ENCODE data around the gene LRRC8D.

DNA sequence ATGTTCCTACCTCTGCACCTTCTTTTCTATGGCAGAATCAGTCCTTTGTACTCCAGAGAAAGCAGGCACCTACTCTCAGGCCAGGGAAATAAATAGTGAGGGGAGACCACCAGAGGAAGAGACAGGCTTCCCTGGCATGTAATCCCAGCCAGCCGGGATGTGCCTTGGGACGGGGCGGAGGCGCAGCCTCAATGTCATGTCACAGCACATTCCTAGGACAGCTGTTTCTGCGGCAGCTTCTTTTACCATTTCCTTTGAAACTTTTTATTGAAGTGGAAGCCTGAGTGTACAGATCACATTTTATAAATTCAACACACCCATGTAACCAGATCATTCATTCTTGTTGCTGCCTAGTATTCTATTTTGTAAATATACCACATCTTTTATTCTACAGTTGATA, 106.2 kb downstream of the LRRC8D start:
- TF ChIP-seq SMAD1 (IDR thresholded peaks at IDR 0.05; ENCODE audit: low read depth, low read length, partially characterized antibody) (no peak), NFATC3 (IDR thresholded peaks at IDR 0.05) (no peak), ELK1 (CRISPR knock-in tag; IDR thresholded peaks at IDR 0.05) (no peak), POLR2A (conservative IDR thresholded peaks at IDR 0.05) (no peak)
